ENCODE measurements around the gene PTPRM. TPM values are rescaled to one million over a fixed set of nuclear protein-coding genes. Genes with fewer than 3 reads are reported as not detected.

The PTPRM gene
- polyA plus RNA-seq, 1 donor (not counting 4 experiments of a cell fraction or from before 2014, with no cell fraction given): 54.5 TPM

DNA sequence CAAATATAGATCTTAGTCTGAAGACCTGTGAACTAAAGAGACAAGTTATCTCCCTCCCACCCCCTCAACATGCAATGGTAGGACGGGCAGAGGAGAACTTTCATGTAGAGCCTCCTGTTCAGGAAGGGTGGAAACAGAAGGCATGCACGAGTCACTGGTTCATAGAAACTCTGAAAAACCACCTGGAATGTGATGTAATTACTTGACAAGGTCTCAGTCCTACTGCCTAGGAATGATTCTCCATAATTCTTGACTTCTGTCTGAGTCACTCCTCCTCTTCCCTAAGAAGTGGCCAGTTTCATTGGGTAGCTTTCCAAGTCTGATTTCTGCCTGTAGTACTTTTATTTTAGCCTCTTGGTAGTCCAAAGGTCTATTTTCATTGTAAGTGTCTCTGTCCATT is 277.3 kb downstream of the PTPRM start:
- no peak overlapping the region for H2AFZ ChIP-seq (ENCODE audit: control insufficient read depth, low read length)
- no peaks in the 10 kb centered on the region for H3K36me3 ChIP-seq (ENCODE audit: control insufficient read depth in 2 of 2, extremely low read depth in 1 of 2, insufficient read depth in 2 of 2, low read length in 2 of 2)
- H3K9me1 ChIP-seq (ENCODE audit: control insufficient read depth, extremely low read depth, insufficient read depth, low read length): no peaks in the 10 kb centered on the region
- no peak overlapping the region for H3K4me3 ChIP-seq (ENCODE audit: control insufficient read depth in 2 of 3, extremely low read depth in 1 of 3, insufficient read depth in 2 of 3, low read depth in 1 of 3, low read length in 3 of 3)
- H3K79me2 ChIP-seq (ENCODE audit: control insufficient read depth, insufficient read depth, low read length): no peaks in the 10 kb centered on the region
- no peak overlapping the region for H3K4me2 ChIP-seq (ENCODE audit: control insufficient read depth, extremely low read depth, insufficient read depth, low read depth, low read length)
- H3K9ac ChIP-seq (ENCODE audit: control insufficient read depth, extremely low read depth, insufficient read depth, low read length): no peak overlapping the region
- dilution Hi-C loops (cut with MboI; ENCODE audit: extremely low pct_ligation_motif_present, low sequenced_read_pairs): no loop called here
- TF ChIP-seq EZH2 (IDR thresholded peaks at IDR 0.05; ENCODE audit: low read length): no peak
- TF ChIP-seq, protein P1, sequence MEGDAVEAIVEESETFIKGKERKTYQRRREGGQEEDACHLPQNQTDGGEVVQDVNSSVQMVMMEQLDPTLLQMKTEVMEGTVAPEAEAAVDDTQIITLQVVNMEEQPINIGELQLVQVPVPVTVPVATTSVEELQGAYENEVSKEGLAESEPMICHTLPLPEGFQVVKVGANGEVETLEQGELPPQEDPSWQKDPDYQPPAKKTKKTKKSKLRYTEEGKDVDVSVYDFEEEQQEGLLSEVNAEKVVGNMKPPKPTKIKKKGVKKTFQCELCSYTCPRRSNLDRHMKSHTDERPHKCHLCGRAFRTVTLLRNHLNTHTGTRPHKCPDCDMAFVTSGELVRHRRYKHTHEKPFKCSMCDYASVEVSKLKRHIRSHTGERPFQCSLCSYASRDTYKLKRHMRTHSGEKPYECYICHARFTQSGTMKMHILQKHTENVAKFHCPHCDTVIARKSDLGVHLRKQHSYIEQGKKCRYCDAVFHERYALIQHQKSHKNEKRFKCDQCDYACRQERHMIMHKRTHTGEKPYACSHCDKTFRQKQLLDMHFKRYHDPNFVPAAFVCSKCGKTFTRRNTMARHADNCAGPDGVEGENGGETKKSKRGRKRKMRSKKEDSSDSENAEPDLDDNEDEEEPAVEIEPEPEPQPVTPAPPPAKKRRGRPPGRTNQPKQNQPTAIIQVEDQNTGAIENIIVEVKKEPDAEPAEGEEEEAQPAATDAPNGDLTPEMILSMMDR (optimal IDR thresholded peaks at IDR 0.05 in 1 of 3, IDR thresholded peaks at IDR 0.05 in 1 of 3, conservative IDR thresholded peaks at IDR 0.05 in 1 of 3; ENCODE audit: extremely low read depth in 1 of 3, insufficient read depth in 2 of 3, low read length in 3 of 3): no peak
- FAIRE-seq (peak; percentile 55), DNase-seq (ENCODE audit: low read depth, low spot score) (no peak)
- peak overlapping the region; percentile 63 for H3K27ac ChIP-seq (ENCODE audit: control insufficient read depth, insufficient read depth, low read length)
- H4K20me1 ChIP-seq (ENCODE audit: control insufficient read depth, extremely low read depth, insufficient read depth, low read length): no peaks in the 10 kb centered on the region
- H3K27me3 ChIP-seq (ENCODE audit: control insufficient read depth, extremely low read depth, insufficient read depth, low read length): no peaks in the 10 kb centered on the region
- peaks cover 6% of the 10 kb centered on the region for H3K4me1 ChIP-seq (ENCODE audit: control insufficient read depth, extremely low read depth, insufficient read depth, low read length)
- peaks cover 2% of the 10 kb centered on the region for H3K9me3 ChIP-seq (ENCODE audit: control insufficient read depth, low read depth, low read length)

DNA sequence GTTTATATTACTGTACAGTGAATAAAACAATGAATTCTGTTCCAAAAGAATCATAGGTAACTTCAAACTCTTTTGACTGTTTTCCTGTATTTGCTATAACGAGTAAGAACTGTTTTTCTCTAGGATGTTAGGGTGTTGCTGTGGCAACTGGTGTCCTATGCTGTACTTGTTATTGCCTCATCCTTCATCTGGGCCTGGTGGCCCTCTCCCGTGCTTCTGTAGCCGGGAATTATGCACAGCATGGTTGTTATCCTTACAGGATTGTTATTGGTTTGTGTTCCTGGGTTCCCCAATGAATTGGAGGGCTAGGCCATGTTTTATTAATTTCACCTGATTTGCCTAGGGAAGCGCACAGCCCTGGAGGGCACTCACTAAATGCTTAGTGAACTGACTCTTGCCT is 279.2 kb downstream of the PTPRM start:
- H3K79me2 ChIP-seq (ENCODE audit: control insufficient read depth, insufficient read depth, low read length): no peaks in the 10 kb centered on the region
- DNase-seq (ENCODE audit: low read depth, low spot score) (no peak), FAIRE-seq (no peak)
- H3K9me3 ChIP-seq (ENCODE audit: control insufficient read depth, low read depth, low read length): peaks cover 2% of the 10 kb centered on the region
- no peaks in the 10 kb centered on the region for H3K4me1 ChIP-seq (ENCODE audit: control insufficient read depth, extremely low read depth, insufficient read depth, low read length)
- no peak for TF ChIP-seq EZH2 (IDR thresholded peaks at IDR 0.05; ENCODE audit: low read length)
- TF ChIP-seq, protein P1 (optimal IDR thresholded peaks at IDR 0.05 in 1 of 3, IDR thresholded peaks at IDR 0.05 in 1 of 3, conservative IDR thresholded peaks at IDR 0.05 in 1 of 3; ENCODE audit: extremely low read depth in 1 of 3, insufficient read depth in 2 of 3, low read length in 3 of 3): no peak
- dilution Hi-C loops (cut with MboI; ENCODE audit: extremely low pct_ligation_motif_present, low sequenced_read_pairs): no loop called here
- H2AFZ ChIP-seq (ENCODE audit: control insufficient read depth, low read length): no peak overlapping the region
- H3K27me3 ChIP-seq (ENCODE audit: control insufficient read depth, extremely low read depth, insufficient read depth, low read length): no peaks in the 10 kb centered on the region
- no peaks in the 10 kb centered on the region for H3K36me3 ChIP-seq (ENCODE audit: control insufficient read depth in 2 of 2, extremely low read depth in 1 of 2, insufficient read depth in 2 of 2, low read length in 2 of 2)
- H3K9me1 ChIP-seq (ENCODE audit: control insufficient read depth, extremely low read depth, insufficient read depth, low read length): no peaks in the 10 kb centered on the region
- no peak overlapping the region for H3K27ac ChIP-seq (ENCODE audit: control insufficient read depth, insufficient read depth, low read length)
- no peak overlapping the region for H3K4me2 ChIP-seq (ENCODE audit: control insufficient read depth, extremely low read depth, insufficient read depth, low read depth, low read length)
- no peaks in the 10 kb centered on the region for H4K20me1 ChIP-seq (ENCODE audit: control insufficient read depth, extremely low read depth, insufficient read depth, low read length)
- H3K9ac ChIP-seq (ENCODE audit: control insufficient read depth, extremely low read depth, insufficient read depth, low read length): no peak overlapping the region
- H3K4me3 ChIP-seq (ENCODE audit: control insufficient read depth in 2 of 3, extremely low read depth in 1 of 3, insufficient read depth in 2 of 3, low read depth in 1 of 3, low read length in 3 of 3): no peak overlapping the region
